ENCODE results near the gene GPRC5D.

The GPRC5D gene

DNA sequence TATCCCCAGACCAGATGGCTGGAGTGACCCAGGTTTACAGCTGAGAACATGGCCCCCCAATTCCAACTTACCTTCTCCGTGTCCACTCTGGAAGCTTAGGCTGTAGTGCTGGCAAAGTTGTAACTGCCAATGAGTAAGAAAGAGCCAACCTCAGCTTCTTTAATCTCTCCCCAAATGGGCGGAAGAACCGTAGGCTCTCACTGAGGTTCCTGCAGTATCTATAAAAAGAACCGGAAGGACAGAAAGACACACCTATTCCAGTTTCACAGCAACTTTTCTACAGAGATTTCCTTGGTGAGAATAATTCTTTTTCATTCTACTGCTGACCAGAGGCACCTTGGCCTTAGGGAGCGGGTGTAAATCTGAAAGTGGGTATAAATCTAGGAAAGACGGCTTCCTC lies at the start of gene GPRC5D:
Gene GPRC5D (minus strand): TSS at position 135 of the 400 bp plus-strand sequence. CDS start 1,786 bp downstream, outside the sequence.
- DNase-seq (ENCODE audit: low read depth in 2 of 2): no peak

DNA sequence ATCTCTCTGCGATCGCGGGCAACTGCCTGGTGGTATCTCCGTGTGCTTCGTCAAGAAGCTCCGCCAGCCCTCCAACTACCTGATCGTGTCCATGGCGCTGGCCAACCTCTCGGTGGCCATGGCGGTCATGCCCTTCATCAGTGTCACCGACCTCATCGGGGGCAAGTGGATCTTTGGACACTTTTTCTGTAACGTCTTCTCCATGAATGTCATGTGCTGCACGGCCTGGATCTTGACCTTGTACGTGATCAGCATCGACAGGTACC lies 49.7 kb upstream of the GPRC5D start:
- no peak for DNase-seq (ENCODE audit: low read depth in 2 of 2)

GRCh38 chr12:13000925-13001774 lies 49.2 kb upstream of the GPRC5D start:
- DNase-seq (ENCODE audit: low read depth in 2 of 2): no peak

- DNase-seq (ENCODE audit: low read depth in 2 of 2): no peak
Measured at GRCh38 chr12:13000616-13000924, 48.6 kb upstream of the GPRC5D start.

GRCh38 chr12:12999959-13000615 lies 48.1 kb upstream of the GPRC5D start, which contains the start of gene HEBP1:
Gene HEBP1, minus strand, starts transcription at chr12:13000265. Its CDS starts 151 bp downstream, at chr12:13000114.
- DNase-seq (ENCODE audit: low read depth in 2 of 2): peak; percentile 73 to 78

DNA sequence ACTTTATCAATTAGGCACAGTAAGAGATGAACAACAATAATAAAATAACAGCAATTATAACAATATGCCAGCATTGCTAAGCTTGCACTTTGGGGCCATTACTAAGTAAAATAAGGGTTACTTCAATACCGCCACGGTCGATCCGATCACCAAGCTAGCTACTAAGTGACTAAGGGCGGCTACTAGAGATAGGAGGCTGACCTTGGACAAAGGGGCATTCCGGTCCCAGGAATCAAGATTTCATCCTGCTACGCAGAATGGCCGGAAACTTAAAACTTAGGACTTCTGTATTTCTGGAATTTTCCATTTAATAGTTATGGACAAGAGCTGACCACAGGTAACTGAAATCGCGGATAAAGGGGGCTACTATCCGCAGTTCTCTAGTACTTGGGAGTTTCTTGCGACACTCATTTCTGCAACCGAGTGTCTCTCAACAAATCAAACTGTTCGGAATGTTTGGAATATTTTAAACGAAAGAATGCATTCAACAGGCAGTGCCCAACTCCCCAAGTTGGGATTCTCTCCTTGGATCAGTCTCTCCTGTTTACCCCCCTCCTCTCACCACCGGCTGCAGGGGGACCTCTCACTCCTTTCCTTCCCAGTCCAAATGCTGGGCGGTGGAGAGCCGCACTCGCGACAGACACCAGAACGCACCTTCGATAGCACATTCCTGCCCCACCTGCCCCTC lies 47.4 kb upstream of the GPRC5D start:
- no peak for DNase-seq (ENCODE audit: low read depth in 2 of 2)

DNA sequence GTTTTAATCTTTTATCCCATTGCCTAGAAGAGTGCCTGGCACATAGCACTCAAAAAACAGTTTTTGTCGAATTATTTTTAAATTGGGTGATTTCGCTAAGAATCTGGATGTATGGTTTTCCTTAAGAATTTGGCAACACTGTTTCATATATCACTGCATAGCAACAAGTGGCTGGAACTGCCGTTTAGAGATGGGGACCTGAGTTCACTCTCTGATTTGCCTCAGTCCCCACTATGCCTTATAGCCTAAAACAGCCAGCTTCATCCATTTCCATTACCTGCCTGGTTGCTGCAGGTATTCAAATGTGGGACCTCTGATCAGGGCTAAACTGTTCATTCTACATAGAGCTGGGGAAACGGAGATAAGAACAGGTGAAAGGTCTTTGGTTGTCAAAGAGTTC lies 46.3 kb upstream of the GPRC5D start:
- DNase-seq (ENCODE audit: low read depth in 2 of 2): no peak

GRCh38 chr12:12997734-12998133 lies 45.8 kb upstream of the GPRC5D start:
- no peak for DNase-seq (ENCODE audit: low read depth in 2 of 2)

DNA sequence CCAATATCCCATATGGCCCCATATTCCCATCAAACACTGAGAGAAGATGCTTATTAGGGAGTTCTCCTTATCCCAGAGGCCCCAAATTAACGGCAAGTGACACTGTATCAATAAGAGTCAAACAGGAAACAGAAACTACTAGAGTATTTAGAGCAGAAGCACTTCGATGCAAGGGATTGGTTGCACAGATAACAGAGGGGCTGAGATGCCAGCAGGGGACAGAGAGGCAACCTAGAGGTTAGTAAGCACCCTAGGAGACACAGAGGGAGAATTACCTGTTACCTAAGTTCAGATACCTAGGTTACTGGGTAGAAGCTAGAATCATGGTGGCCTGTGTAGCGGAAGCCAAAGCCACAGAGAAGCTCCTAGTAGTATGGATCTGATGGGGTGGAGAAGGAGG lies 45.2 kb upstream of the GPRC5D start:
- DNase-seq (ENCODE audit: low read depth in 2 of 2): no peak

GRCh38 chr12:12996209-12996608 lies 44.2 kb upstream of the GPRC5D start:
- DNase-seq (ENCODE audit: low read depth in 2 of 2): no peak

- no peak for DNase-seq (ENCODE audit: low read depth in 2 of 2)
Measured at GRCh38 chr12:12995088-12995487, 43.1 kb upstream of the GPRC5D start.

DNA sequence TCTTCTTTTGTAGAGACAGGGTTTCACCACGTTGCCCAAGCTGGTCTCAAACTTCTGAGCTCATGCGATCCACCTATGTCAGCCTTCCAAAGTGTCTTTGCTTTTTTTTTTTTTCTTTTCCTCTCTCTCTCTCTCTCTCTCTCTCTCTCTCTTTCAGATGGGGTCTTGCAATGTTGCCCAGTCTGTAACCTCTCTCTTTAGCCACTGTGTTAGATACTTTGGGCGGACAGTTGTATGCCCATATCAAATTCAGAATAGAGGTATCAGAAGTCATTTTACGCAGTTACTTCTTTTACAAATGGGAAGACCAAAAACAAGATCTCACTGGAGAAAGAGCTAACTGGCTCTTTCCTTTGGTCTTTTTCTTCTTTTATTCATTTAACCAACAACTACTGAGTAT lies 41.4 kb upstream of the GPRC5D start:
- no peak for DNase-seq (ENCODE audit: low read depth in 2 of 2)

GRCh38 chr12:12992418-12993130 lies 40.6 kb upstream of the GPRC5D start:
- DNase-seq (ENCODE audit: low read depth in 2 of 2): peak; percentile 67 to 72

DNA sequence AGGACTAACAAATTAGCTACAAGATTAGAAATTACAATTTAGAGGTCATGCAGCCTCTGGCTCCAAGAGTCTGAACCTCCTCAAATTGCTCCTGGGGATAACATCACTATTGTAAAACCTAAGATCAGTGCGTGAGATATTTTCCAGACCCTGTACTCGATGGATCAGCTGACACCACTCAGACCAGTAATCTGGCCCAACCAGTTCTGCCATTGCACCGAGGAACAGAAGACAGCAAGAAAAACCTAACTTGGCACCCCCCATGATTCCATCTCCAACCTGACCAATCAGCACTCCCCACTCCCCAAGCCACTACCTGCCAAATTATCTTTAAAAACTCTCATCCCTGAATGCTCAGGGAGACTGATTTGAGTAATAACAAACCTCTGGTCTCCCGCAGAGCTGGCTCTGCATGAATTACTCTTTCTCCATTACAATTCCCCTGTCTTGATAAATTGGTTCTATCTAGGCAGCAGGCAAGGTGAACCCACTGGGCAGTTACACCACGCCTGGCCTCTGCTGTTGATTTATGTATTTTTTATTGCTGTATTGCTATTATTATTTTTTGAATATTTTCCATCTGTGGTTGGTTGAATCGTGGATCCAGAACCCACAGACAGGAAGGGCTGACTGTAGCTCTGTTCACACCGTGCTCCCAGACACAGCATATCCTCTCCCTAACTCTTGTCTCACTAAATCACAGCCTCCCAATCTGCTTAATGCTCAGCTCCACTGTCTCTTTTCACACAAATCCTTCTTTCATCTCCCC lies 38.9 kb upstream of the GPRC5D start:
- DNase-seq (ENCODE audit: low read depth in 2 of 2): no peak

DNA sequence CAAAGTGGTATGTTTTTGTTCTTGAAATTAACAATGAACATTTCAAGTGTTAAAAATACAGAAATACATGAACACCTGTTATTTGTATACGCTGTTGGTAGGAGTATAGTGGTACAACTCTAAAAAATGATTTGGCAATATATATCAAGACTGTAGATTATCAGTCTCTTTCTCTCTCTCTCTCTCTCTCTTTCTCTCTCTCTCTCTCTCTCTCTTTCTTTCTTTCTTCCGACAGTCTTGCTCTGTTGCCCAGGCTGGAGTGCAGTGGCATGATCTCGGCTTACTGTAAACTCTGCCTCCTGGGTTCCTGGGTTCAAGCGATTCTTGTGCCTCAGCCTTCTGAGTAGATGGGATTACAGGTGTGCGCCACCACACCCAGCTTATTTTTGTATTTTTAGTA lies 35.5 kb upstream of the GPRC5D start:
- no peak for DNase-seq (ENCODE audit: low read depth in 2 of 2)

GRCh38 chr12:12986775-12987331 lies 34.9 kb upstream of the GPRC5D start:
- DNase-seq (ENCODE audit: low read depth in 2 of 2): no peak

DNA sequence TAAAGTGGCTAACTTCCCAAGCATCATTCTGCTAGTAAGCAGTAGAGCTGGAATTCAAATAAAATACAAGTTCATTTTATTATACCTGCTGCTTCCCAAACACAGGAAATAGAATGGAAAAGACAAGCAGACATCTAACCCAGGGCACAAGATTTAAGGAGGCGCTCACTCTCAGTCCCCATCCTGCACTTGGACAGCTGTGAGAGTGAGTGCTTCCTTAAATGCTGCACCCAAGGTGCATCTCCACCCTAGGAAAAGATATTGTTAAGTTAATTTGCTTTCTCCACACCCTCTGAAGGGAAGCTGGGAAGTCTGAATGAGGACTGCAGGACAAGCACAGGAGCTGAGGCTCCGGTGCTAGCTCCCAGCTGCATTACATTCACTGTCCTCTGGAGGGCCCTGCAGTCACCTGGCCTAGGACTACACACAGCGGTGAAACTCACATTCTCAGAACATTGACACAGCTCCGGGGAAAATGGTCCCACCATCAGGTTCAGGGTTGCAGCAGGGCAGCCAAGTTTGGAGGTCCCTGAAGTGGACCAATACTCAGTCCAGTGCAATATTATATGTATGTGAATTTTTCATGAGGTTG lies 33.9 kb upstream of the GPRC5D start:
- no peak for DNase-seq (ENCODE audit: low read depth in 2 of 2)

- DNase-seq (ENCODE audit: low read depth in 2 of 2): no peak
Measured at GRCh38 chr12:12984149-12984548, 32.2 kb upstream of the GPRC5D start.

DNA sequence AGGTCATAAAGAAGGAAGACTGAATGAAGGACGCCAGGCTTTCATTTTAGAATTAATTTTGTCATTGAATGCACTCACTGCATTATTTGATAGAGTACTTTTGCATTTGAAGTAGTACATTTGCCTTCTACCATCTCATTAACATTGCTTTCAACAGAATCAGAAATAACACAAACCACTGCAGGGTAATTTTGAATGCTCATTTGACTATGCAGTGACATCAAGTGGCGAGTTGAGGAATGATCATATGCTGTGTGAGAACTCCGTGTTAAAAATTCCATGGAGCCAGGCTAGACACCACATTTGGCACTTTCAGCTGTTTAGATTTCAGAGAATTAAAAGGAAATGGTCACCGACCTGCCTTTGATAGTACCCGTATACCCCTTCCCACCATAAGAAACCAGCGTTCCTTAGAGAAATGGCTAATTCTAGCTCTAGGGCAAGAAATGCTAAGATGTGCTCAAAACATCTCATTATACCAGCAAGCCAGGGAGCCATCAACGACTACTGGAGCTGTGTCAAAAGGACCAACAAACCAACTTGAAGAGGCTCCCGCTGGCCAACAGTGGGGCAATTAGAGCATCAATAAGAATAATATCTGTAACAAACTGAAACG lies 31.6 kb upstream of the GPRC5D start:
- no peak for DNase-seq (ENCODE audit: low read depth in 2 of 2)

- no peak for DNase-seq (ENCODE audit: low read depth in 2 of 2)
Measured at GRCh38 chr12:12982331-12982730, 30.4 kb upstream of the GPRC5D start.

Measured in fibroblast of skin of left quadriceps (primary cell).